GM19238 (cell line): ENCODE measurements around the gene MTTP.
"Not testable (repeated sequence)": the region's sequence is repeated elsewhere in the genome, so short reads cannot be mapped to it uniquely, and the experiment has no call there.

ENCODE experiments used
- DNase-seq: peaks from one replicate; pipeline ENCODE4 v3.0.0; 2011; ENCODE audit warnings: low spot score; ENCODE audit not compliant: insufficient read length

MTTP gene

DNA sequence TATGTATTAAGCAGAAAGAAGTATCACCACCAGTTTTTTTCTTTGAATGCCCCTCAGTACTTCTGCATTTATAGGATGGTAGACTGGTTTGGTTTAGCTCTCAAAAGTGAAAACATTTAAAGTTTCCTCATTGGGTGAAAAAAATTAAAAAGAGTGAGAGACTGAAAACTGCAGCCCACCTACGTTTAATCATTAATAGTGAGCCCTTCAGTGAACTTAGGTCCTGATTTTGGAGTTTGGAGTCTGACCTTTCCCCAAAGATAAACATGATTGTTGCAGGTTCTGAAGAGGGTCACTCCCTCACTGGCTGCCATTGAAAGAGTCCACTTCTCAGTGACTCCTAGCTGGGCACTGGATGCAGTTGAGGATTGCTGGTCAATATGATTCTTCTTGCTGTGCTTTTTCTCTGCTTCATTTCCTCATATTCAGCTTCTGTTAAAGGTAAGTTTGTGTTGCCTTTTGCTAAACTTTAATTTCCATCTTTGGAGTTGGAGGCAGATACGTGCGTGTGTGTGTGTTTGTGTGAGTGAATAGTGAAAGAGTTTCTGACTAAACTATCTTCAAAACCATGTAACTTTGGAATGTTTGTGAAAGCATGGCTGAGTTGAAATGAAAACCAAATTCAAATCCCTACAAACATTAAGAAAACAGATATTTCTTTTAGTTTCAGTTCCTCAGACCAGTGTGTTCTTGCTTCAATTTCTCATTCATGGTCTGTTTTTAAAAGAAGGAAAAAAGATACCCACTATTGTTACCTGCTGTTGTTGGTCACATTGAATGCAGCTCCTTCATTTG, at the start of gene MTTP:
Gene MTTP (plus strand): TSS at position 295 of the 795 bp plus-strand sequence. CDS start 86 bp downstream, at position 381.
- DNase-seq: no peak

DNA sequence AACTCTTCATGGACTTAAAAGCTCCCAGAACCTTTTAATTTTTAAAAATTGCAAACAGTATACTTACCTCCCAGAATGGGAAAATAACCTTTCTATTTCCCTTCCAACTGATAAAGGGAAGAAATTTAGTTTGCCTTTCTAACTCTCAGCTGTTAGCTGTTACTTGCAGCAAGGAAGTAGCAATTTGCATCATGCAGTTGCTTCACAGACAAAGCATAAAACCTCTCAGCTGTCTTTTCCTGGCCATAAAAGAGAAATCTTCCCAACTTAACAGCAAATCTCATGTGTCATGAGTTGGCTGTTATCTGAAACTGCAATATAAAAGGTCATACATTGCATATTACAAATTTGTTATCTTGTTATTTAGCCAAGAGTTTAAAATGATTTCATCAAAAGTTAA, 45.4 kb upstream of the MTTP start:
- no peak for DNase-seq

GRCh38 chr4:99529956-99530355, 44.7 kb upstream of the MTTP start:
- no peak for DNase-seq

DNA sequence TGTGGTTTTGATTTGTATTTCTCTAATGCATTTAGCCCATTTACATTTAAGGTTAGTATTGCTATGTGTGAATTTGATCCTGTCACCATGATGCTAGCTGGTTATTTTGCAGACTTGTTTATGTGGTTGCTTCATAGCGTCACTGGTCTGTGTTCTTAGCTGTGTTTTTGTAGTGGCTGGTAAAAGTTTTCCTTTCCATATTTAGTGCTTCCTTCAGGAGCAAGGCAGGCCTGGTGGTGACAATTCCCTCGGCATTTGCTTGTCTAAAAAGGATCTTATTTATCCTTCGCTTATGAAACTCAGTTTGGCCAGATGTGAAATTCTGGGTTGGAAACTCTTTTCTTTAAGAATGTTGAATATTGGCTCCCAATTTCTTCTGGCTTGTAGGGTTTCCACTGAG, 39.9 kb upstream of the MTTP start:
- DNase-seq: not testable (repeated sequence)

DNA sequence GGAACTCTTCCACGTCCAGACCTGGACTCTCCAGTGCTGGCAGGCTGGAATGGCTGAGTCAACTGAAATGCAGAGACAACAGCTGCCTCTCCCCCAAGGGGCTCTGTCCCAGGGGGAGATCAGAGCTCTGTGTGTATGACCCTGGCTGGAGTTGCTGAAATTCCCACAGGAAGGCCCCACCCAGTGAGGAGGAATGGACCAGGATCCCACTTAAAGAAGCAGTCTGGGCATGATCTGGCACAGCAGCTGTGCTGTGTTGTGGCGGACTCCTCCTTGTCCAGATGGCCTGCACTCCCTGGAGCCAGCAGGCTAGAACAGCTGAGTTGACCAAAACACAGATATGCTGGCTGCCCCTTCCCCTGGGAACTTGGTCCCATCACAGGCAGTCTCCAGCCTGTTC, 38.4 kb upstream of the MTTP start:
- no peak for DNase-seq

- no peak for DNase-seq
Observed at GRCh38 chr4:99536848-99537247, 37.8 kb upstream of the MTTP start.

- DNase-seq: no peak
Observed at GRCh38 chr4:99537674-99538073, 37.0 kb upstream of the MTTP start.

DNA sequence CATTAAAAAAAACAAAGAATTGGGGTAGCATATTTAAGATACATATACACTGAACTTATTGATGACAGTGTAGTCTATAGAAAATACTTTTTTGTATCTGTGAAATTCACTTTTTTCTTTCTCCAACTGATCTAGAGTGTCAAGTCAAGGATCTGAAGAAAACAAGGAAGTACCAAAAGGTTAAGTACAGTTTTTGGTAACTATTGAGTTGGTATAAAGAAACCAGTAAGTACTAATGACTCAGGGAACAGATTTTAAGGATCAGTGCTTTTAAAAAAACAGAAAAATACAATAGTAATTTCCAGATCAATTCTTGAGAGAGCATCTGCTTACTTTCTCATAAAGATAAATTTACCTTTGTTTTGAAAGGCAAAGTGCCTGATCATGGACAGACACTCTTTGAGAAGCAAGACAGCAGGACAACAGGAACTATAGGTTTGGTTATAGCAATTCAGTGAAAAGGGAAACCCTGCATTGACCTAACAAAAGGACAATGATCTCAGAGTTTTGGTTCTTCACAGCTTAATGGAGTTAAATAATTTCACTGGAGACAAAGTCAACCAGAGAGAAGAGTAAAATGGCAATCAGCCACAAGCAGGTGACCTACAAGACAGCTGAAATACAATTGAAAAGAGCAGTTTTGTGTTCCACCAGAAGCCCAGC, 34.2 kb upstream of the MTTP start:
- no peak for DNase-seq

GRCh38 chr4:99552872-99553271, 21.8 kb upstream of the MTTP start:
- no peak for DNase-seq

DNA sequence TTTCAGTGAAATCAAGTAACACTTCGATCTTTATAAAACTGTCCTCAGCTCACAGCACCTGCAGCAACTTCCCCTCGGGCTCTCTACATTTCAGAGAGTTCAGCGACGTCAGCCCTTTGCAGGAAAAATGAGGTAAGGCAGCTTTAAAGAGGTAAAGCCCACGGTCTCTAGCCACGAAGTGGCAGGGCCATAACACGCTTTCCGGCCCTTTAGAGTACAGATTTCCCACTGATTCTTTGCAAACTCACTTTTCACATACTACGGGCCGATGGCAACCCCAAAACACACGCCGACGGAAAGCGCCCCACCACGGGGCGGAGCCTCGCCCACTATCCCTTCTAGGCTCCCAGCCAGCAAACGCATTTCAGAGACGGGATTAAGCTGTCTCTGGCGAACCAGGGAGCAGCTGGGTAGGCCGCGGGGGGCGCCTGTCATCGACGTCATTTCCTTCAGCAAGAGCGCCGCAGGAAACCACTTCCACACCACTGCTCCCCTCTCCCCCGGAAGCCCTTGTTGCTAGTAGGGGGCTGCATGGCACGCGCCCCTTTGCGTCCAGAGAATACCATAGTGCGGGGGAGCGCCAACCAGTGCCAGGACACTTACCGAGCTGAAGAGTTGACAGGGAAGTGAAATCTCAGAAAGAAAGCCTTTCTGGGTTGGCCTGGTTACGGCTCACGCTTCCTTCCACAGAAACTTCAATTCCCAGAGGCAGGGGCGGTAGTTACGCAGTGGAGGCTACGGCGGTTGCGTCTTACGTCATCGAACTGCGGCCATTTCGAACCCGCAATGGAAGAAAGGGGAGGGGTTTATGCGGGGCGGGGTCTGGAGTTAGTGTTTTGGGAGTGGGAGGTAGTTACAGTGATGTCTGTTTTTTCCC, 11.1 kb upstream of the MTTP start, which contains the start of gene TRMT10A:
Gene TRMT10A (minus strand): TSS at position 730 of the 877 bp plus-strand sequence. CDS start 4,701 bp downstream, outside the sequence.
- DNase-seq: peak; percentile 70

GRCh38 chr4:99564921-99565320, 9.7 kb upstream of the MTTP start:
- no peak for DNase-seq

GRCh38 chr4:99571883-99572282, 2.7 kb upstream of the MTTP start:
- no peak for DNase-seq

GRCh38 chr4:99572527-99573240, 1.9 kb upstream of the MTTP start:
- DNase-seq: no peak

DNA sequence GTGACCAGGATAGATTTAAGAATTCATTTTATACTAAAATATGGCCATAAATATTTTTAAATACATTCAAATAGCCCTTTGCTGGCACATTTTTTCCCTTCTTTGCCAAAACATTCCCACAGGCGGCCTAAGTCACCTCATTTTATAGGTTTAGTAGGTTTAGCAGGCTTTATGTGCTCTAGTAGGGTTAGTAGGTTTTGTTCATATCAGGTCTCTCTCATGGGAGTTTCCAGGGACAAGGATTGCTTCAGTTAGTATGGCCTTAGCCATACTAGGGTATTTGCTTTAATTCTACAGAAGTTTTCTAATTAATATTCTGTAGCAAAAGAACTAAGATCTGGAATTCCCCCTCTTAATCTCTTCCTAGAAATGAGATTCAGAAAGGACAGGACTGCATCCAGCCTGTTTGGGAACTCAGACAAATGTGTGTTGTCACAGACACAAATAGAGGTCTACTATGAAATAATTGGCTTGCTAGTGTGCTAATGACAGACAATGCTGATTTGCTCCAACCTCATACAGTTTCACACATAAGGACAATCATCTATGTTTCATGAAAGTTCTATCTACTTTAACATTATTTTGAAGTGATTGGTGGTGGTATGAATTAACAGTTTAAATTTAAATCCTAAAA, 772 bp upstream of the MTTP start:
- DNase-seq: no peak

GRCh38 chr4:99578714-99579113, 4.1 kb downstream of the MTTP start:
- DNase-seq: no peak

DNA sequence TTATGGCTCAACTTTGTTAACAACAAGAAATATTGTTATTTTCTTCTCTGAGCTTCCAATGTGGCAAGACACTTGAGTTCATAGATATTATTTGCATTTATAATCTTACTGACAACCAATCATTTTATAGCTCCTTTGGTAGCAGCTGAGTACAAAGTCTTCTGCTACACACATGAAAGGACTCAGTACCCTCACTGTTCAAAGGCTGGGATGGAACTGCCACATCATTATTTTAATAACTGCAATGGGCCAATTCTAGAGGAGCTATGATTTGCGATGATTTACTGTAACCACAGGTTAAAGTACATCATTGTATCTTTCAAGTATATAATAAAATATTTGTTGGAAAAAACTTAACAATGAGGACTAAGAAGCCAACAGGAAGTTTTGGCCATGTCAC, 10.9 kb downstream of the MTTP start:
- DNase-seq: no peak

DNA sequence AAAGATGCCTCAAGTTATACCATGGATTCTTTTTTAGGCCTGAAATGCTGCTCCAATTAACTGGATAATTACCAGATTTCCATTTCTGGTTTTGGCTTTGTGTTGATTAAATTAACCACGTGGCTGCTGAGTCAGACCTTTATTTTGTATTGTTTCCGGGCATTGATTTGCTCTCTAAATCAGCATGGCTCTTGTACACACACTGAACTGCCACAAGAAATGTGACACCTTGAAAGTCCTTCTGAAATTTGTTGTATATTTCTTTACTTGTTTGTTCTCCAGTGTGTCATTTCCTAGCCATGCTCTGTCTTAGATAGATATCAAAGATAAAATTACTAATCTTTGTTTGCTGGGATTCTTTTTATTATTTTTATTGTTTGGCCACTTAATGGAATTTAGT, 11.7 kb downstream of the MTTP start:
- DNase-seq: no peak

DNA sequence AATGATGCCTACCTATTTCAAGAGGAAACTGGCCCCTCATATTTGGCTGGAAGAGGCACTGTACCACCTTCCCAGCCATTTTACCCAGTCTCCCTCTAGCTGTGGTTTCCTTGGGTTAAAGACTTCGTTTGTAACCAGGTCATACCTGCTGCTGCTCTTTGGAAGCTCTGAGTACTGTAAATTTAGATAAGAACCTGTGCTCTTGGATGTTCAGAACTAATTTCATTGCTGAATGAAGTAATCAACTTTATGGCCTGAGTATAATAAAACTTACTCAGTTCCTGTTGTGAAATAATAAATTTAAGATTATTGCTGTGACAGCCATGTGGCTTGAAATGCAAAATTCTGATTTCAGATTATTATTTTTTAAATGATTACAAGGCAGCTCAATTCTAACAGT, 12.2 kb downstream of the MTTP start:
- no peak for DNase-seq

- DNase-seq: no peak
Observed at GRCh38 chr4:99587309-99587708, 12.7 kb downstream of the MTTP start.

- no peak for DNase-seq
Observed at GRCh38 chr4:99587803-99588202, 13.2 kb downstream of the MTTP start.

DNA sequence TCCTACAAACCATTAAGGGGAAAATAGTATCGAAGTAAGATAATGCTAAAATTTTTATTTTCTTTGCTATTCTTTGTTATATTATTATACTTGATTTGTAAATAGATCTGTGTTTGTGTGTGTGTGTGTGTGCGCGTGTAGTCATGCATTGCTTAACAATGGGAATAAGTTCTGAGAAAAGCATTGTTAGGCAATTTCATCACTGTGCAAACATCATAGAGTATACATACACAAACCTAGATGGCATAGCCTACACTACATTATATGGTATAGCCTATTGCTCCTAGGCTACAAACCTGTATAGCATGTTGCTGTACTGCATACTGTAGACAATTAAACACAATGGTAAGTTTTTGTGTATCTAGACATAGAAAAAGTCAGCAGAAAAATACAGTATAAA, 17.1 kb downstream of the MTTP start:
- no peak for DNase-seq
